GM19035 (cell line): Measurements from ENCODE around the gene RAB3D.

ENCODE experiments used
- ATAC-seq: cut with Tn5 transposase; IDR thresholded peaks from one replicate; pipeline ENCODE4 v1.9.1; 2021; ENCODE audit not compliant: unreplicated experiment

Gene RAB3D

DNA sequence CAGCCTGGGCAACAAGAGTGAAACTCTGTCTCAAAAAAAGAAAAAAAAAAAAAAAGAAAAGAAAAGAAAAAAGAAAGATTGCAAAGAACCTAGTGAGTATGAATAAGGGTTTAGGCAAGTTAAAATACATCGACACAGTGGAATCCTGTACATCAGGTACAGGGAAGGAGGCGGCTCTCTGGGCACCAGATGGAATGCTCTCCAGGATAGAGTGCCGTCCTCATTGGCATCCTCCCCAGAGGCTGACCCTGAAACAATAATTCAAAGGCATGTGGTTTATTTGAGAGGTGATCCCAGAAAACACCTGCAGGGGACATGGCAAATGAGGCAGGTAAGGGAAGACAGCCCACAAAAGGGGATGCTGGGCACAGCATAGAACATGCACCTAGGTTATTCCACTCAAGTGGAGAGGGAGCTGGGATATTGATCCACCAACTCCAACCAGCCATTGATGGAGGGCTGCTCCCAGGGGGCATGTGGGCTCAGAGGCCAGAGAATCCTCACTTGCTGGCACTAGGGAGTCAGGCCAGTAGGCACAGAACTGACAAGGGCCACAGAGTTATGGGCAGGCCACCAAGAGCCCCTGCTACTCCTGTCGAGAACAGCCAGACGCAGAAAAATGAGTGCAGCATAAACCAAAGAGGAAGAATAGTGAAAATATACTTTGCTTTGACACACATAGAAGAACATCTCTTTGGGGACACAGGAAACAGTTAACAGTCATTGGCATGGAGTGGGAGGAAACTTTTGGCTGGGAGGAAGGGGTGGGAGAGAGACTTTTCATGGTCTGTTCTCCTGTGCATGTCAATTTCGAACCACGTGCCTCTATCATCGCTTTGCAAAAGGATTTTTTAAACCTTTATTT lies 39.3 kb downstream of the RAB3D start:
- no peak for ATAC-seq

DNA sequence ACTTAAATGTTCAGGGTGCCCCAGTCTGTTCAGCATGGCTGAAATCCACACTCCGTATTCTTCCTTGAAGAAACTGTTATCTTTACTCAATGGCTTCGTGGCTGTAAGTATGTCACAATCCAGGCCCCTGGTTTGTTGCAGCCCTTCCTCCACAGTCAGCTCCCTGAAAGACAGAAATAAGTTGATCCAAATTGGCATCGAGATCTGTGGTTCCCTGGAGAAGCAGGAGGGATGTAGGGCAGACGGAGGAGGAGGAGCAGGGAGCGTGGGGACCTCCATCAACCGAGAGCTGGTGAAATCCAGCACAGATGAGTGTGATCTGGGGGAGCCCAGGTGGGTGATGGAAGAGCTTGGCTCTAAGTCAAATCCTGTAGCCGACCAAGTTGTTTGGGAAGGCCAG lies 43.2 kb downstream of the RAB3D start:
- no peak for ATAC-seq

DNA sequence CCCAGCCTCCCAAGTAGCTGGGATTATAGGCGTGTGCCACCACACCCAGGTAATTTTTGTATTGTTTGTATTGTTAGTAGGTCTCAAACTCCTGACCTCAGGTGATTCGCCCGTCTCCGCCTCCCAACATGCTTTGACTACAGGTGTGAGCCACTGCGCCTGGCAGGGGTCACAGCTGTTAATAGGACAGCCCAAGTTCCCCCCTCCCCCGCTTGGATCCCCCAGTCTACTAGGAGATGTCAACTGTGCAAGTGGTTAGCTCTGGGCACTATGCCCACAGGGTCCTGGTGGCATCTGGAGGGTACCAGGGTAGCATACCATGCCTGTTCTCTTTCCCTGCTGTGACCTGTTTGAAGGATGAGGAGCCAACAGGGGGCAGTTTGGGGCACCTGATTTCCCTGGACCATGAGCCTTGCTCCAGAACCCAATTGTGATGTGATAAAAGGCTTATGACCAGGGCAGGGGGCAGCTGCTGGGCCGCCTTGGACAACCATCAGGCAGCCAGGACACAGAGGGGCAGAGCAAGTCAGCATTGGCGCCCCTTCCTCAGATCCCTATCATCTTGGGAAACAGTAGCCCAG lies 43.7 kb downstream of the RAB3D start, which contains the start of gene TSPAN16:
Gene TSPAN16 (plus strand): TSS at position 496 of the 581 bp plus-strand sequence. CDS start 138 bp downstream, outside the sequence.
- no peak for ATAC-seq

DNA sequence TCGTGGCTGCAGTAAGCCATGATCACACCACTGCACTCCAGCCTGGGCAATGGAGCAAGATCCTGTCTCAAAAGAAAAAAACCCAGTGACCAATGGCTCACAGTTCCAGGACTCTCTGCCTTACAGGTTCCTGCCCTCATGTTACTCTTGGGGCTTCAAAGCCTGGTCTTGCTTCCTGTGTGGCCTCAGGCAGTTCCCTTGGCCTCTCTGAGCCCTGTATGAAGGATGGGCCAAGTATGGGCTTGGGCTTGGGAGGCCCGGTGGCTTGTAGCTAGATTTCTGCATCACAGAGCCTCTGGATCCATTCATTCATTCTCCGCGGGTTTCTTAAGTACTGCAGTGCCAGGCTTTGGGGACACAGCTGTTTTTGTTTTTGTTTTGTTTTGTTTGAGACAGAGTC lies 44.3 kb downstream of the RAB3D start:
- ATAC-seq = no peak

DNA sequence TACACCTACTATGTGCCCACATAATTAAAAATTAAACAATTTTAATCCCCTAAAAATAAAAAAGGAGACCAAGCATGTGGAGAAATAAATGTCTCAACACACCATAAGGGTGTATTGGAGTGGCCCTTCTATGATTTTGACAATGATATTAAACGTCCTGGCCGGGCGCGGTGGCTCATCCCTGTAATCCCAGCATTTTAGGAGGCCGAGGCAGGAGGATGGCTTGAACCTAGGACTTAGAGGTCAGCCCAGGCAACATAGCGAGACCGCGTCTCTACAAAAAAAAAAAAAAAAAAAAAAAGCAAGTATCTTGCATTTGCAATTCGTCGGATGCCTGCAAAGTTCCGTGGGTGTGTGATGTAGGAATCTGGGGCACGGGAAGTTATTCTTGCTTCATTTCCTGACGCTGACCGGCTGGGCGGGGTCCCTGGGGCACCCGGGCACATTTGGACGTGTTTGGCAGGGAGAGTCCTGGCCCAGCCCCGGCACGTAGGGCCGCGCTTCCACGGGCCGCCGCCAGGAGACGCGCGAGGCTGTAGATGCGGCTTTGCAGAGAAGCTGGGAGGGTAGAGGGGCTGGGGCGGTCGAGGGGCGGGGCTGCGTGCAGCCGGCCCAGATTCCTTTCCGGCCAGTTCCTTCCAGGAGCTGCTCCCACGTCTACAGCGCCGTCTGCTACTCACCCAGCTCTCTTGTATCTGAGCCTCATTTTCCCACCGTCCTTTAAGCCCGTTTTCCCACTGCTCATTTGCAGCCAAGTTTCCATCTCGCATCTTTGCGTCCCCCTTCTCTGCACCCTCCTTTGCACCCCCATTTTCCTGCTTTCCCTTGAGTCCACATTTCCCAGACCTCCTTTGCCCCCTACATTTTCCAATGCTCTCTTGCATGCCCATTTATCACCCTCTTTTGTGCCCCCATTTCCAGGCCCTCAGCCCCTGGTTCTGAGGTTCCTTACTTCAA lies 45.7 kb downstream of the RAB3D start:
- ATAC-seq = peak; percentile 50

DNA sequence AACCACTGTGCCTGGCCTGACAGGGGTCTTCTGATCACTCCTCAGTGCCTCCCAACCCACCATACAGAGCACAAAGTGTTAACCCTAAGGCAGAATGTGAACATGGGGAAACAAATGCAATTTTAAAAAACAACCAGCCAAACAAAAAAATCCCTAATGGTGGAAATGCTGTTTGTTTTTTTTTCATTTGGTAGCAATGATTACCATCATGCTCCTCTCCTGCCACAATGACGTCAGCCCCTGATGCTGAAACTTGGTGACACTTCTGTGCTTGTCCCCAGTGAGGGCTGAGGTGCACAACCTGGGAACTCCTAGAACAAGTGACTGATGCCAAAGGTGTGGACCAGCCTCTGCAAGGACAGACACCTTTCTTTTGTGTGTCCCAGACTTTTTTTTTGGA lies 47.5 kb downstream of the RAB3D start:
- no peak for ATAC-seq

DNA sequence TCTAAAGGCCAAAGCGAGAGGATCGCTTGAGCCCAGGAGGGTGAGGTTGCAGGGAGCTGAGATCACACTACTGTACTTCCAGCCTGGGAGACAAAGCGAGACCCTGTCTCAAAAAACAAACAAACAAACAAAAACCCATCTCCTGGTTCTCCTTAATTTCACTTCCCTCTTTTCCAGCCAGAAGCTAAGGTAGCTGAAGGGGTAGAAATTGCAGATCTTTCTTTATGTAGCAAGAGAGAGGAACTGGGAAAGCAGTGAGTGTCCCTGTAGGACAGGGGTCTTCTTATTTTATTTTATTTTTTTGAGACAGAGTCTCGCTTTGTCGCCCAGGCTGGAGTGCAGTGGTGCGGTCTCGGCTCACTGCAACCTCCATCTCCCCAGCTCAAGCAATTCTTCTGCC lies 48.0 kb downstream of the RAB3D start:
- no peak for ATAC-seq

DNA sequence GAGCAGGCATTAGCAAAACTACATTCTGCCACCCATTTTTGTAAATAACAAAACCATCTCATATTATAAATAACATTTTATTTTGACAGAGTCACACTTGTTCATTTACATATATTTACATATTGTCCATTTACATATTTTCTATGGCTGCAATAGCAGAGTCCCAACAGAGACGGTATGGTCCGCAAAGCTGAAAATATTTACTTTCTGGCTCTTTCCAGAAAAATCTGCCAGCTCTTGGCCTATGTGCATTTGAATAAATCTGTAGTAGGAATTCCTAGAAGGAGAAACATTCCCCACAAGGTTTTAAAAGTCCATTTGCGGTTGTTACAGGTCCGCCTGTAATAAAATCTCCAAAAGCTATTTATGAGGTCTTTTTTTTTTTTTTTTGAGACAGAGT lies 49.2 kb downstream of the RAB3D start:
- ATAC-seq = no peak

DNA sequence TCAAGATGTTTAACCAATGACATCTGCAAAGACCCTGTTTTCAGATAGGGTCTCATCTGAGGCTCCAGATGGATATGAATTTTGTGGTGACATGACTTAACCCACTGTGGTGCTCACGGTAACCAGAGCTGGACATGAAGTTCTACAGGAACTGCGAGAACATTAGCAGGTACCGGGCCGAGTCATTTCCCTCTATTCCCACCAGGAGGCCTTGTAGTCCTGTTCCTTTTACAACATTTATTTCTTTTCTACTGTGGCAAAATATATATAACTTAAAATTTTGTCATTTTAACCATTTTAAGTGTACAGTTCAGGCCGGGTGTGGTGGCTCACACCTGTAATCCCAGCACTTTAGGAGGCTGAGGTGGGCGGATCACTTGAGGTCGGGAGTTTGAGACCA lies 51.1 kb downstream of the RAB3D start:
- no peak for ATAC-seq

DNA sequence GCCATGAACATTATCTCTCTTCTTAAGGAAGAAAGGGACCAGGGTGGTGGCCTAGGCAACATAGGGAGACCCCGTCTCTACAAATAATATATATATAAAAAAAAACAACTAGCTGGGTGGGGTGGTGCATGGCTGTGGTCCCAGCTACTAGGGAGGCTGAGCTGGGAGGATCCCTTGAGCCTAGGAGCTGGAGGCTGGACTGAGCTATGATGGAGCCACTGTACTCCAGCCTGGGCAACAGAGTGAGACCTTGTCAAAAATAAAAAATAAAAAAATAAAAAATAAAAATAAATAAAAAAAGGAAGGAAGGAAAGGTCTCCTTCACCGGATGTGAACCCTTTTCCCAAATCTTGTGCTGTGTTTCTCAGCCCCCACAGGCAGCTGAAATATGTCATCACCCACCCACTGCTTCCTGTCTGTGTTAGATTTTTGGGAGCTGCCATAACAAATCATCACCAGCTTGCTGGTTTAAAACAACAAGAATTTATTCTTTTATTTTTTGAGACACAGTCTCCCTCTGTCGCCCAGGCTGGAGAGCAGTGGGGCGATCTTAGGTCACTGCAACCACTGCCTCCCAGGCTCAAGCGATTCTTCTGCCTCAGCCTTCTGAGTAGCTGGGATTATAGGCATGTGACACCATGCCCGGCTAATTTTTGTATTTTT lies 53.0 kb downstream of the RAB3D start:
- ATAC-seq = no peak

DNA sequence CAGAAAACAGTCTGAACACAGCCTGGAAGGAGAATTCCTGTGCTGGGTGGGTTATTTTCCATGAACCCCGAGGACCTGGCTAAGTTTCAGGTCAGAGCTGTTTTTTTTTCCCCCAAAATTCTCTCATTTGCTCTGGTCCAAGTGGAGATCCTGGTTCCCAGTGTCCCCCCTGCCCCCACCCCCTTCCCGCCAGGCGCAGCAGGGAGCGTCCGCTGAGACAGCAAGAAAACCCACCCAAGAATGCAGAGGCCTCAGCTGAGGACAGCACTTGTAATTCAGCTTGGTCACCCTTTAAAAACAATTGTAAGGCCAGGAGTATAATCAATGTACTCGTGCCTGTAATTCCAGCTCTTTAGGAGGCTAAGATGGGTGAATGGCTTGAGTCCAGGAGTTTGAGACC lies 54.9 kb downstream of the RAB3D start:
- no peak for ATAC-seq

DNA sequence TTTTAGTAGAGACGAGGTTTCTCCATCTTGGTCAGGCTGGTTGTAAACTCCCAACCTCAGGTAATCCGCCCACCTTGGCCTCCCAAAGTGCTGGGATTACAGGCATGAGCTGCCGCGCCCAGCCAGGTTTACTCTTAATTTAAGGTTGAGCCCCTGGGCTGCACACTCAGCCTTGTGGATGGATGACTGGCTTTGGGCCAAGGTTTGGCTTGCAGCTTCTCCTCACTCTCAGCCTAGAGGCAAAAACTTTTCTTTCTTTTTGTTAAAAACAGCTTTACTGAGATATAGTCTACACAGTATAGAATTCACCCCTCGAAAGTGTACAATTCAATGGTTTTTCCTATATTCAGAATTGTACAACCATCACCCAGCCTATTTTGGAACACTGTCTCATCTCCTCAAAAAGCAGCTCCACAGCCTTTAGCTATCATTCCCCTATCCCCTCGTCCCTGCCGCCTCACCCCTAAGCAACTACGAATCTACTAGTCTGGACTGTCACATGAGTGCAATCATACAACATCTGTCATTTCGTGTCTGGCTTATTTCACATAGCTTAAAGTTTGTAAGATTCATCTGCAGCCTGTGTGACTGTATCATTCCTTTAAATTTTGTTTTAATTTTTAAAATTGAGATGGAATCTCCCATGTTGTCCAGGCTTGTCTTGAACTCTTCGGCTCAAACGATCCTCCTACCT lies 58.0 kb downstream of the RAB3D start:
- ATAC-seq = no peak

DNA sequence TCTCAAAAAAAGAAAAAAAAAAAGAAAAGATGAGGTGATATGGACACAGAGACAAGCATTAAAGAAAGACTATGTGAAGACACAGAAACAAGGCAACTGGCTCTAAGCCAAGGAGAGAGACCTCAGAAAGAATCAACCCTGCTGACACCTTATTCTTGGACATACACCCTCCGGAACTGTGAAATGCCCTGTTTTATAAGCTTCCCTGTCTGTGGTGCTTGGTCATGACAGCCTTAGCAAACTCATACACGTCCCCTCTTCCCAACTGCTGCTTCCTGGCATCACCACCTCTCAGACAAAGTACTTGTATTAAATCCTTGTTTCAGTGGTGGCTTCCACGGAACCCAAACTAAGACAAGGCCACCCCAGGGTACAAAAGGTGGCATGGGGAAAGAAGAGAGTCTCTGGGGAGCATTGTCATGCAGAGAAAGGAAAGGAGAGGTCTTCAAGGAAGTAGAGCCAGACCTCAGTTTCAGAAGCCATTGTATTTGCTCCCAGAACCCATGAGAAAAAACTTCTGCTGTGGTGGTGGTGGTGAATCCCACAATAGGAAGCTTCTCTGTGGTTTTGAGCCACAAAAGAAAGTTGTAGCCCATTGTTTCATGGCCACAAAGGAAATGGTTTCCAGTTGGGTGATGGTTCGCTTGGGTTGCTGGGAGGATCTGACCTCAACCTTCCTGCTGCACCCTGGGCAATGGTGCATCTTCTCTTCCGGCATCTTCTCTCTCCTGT lies 59.8 kb downstream of the RAB3D start:
- ATAC-seq = no peak

DNA sequence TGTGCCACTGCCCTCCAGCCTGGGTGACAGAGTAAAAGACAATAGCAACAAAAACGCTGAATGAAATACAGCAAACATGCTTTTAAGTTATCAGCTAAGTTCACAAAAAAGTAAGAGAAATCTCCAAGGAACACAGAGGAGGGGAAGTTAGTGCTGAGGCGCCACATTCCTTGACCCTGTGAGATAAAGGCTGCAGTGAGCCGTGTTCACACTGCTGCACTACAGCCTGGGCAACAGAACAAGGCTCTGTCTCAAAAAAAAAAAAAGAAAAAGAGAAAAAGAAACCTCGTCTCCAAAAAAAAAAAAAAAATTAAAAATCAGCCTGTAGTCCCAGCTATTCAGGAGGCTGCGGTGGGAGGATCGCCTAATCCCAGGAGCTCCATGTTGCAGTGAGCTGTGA lies 60.8 kb downstream of the RAB3D start:
- ATAC-seq = no peak

DNA sequence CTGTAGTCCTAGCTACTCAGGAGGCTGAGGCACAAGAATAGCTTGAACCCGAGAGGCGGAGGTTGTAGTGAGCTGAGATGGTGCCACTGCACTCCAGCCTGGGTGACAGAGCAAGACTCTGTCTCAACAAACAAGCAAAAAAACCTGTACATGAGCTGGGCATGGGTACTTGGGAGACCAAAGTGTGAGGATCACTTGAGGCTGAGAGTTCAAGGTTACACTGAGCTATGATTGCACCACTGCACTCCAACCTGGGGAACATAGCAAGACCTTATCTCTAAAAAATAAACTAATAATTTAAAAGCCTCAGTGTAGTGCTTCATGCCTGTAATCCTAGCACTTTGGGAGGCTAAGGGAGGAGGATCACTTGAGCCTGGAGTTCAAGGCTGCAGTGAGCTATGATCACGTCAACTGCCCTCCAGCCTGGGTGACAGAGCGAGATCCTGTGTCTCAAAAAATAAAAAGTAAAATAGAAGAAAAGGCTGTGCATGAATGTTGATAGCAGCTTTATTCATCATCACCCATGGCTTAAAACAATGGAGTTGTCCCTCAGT lies 64.8 kb downstream of the RAB3D start:
- no peak for ATAC-seq

DNA sequence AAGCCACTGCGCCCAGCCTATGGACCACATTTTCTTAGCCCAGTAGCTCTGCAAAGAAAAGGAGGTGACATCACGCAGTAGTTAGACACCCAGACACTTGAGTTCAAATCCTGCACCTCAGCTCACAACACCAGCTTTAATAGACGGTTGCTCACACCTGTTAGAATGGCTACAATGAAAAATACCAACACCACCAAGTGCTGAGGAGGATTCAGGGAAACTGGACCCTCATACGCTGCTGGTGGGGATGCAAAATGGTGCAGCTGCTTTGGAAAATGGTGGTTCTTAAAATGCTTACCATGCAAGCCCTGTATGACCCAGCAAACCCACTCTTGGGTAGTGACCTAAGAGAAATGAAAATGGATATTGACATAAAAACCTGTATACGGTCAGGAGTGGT lies 65.5 kb downstream of the RAB3D start:
- ATAC-seq = no peak

DNA sequence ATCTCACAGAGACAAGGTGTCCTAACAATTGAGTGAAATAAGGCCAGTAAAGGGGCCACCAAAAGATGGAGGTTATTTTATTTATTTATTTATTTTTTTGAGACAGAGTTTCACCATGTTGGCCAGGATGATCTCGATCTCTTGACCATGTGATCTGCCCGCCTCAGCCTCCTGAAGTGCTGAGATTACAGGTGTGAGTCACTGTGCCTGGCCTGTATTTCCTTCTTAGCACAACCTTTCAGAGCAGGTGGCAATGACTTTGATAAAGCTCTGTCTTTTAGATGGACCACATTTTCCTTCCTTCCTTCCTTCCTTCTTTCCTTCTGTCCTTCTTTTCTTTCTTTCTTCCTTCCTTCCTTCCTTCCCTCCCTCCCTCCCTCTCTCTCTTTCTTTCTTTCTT lies 66.2 kb downstream of the RAB3D start:
- no peak for ATAC-seq
